SK-N-SH (cell line): ENCODE data around the gene ADRB2. TPM values are rescaled to one million over a fixed set of nuclear protein-coding genes. Genes with fewer than 3 reads are reported as not detected.

Source experiments
- CTCF ChIA-PET: fragments of 300-600, 350-600 bp; formaldehyde crosslinking; extraction: SDS; loops from one replicate; lab custom pipeline; 2021; lab: Yijun Ruan, JAX
- POLR2A ChIA-PET: fragments of 350-600 bp; sonication (Branson Sonifier 250); formaldehyde crosslinking; extraction: SDS; loops from one replicate; lab custom pipeline; 2020; ENCODE audit warnings: antibody characterized with exemption, inconsistent platforms; lab: Yijun Ruan, JAX
- DNase-seq: peaks from one replicate; pipeline ENCODE4 v3.0.0; 2012
- H2AFZ ChIP-seq: fragments of 200-600 bp; sonication (generic); 2 replicates; pipeline ENCODE4 v1.8.1; 2016; ENCODE audit warnings: antibody characterized with exemption, mild to moderate bottlenecking, low read depth
- H3F3A ChIP-seq: fragments of 200-600 bp; sonication (generic); replicated peaks from 2 replicates; pipeline ENCODE3; 2016; ENCODE audit warnings: antibody characterized with exemption, mild to moderate bottlenecking; ENCODE audit not compliant: insufficient read depth
- H3K27ac ChIP-seq, 2 experiments: fragments of 200-500 bp in 1 of 2; fragments of 200-600 bp in 1 of 2; sonication (Bioruptor generic) in 1 of 2; sonication (generic), shearing (Covaris generic) in 1 of 2; 2 replicates each; pipeline versions ENCODE4 v1.5.1 to v1.6.1; 2014 to 2016; ENCODE audit warnings: low read depth in 2 of 2, inconsistent platforms in 1 of 2, low read length in 1 of 2, mild to moderate bottlenecking in 1 of 2, mixed read lengths in 1 of 2
- H3K27me3 ChIP-seq: fragments of 200-600 bp; sonication (generic), shearing (Covaris generic); 2 replicates; pipeline ENCODE4 v1.6.1; 2016; ENCODE audit warnings: mixed run types; ENCODE audit not compliant: insufficient read depth
- H3K36me3 ChIP-seq, 2 experiments: fragments of 200-500 bp in 1 of 2; fragments of 200-600 bp in 1 of 2; sonication (Bioruptor generic) in 1 of 2; sonication (generic) in 1 of 2; replicated peaks in 1 of 2; 2 replicates each; pipeline versions ENCODE3 to v1.5.1; 2014 to 2016; ENCODE audit warnings: low read length in 1 of 2, mild to moderate bottlenecking in 1 of 2; ENCODE audit not compliant: insufficient read depth in 2 of 2, control insufficient read depth in 1 of 2
- H3K4me1 ChIP-seq, 2 experiments: fragments of 200-500 bp in 1 of 2; fragments of 200-600 bp in 1 of 2; sonication (Bioruptor generic) in 1 of 2; sonication (generic), shearing (Covaris generic) in 1 of 2; 2 replicates each; pipeline versions ENCODE4 v1.5.1 to v1.6.1; 2014 to 2016; ENCODE audit warnings: low read depth in 1 of 2, low read length in 1 of 2, mixed run types in 1 of 2; ENCODE audit not compliant: insufficient read depth in 2 of 2, control insufficient read depth in 1 of 2
- H3K4me2 ChIP-seq: fragments of 200-600 bp; sonication (generic), shearing (Covaris generic); 2 replicates; pipeline ENCODE4 v1.6.1; 2017; ENCODE audit warnings: mixed run types
- H3K4me3 ChIP-seq, 2 experiments: fragments of 200-500 bp in 1 of 2; fragments of 200-600 bp in 1 of 2; sonication (Bioruptor generic) in 1 of 2; sonication (generic), shearing (Covaris generic) in 1 of 2; 2 replicates each; pipeline versions ENCODE4 v1.5.1 to v1.8.1; 2014 to 2016; ENCODE audit warnings: low read depth in 2 of 2, inconsistent platforms in 1 of 2, low read length in 1 of 2, mild to moderate bottlenecking in 1 of 2, mixed read lengths in 1 of 2, moderate library complexity in 1 of 2
- H3K79me2 ChIP-seq: fragments of 200-600 bp; sonication (generic); 2 replicates; pipeline ENCODE4 v1.8.1; 2017; ENCODE audit warnings: mild to moderate bottlenecking; ENCODE audit not compliant: insufficient read depth
- H3K9ac ChIP-seq: fragments of 200-600 bp; sonication (generic); 2 replicates; pipeline ENCODE4 v1.6.1; 2017; ENCODE audit warnings: mixed run types
- H3K9me2 ChIP-seq: fragments of 200-600 bp; sonication (generic); 2 replicates; pipeline ENCODE4 v1.6.1; 2017; ENCODE audit warnings: mixed run types
- H3K9me3 ChIP-seq: fragments of 200-600 bp; sonication (generic); 2 replicates; pipeline ENCODE4 v1.6.1; 2017; ENCODE audit warnings: mixed run types, mild to moderate bottlenecking, moderate library complexity
- H4K20me1 ChIP-seq: fragments of 200-600 bp; sonication (generic); 2 replicates; pipeline ENCODE4 v1.6.1; 2017; ENCODE audit warnings: mild to moderate bottlenecking, mixed run types; ENCODE audit not compliant: insufficient read depth
- CHD2 ChIP-seq: fragments of 150-350 bp; IDR thresholded peaks from 2 replicates; pipeline ENCODE4 v1.6.1; 2018; ENCODE audit warnings: low read length; ENCODE audit not compliant: partially characterized antibody
- CTCF ChIP-seq: fragments of 200-600 bp; sonication (generic); IDR thresholded peaks from 2 replicates; pipeline ENCODE4 v1.6.1; 2017; ENCODE audit warnings: antibody characterized with exemption, mild to moderate bottlenecking, moderate library complexity
- EP300 ChIP-seq, 2 experiments: IDR thresholded peaks; 2 replicates each; pipeline versions ENCODE4 v1.4.0 to v1.6.1; 2012; ENCODE audit warnings: borderline replicate concordance in 1 of 2, low read depth in 1 of 2, low read length in 1 of 2
- FOSL2 ChIP-seq: IDR thresholded peaks from 2 replicates; pipeline ENCODE4 v1.4.0; 2012; ENCODE audit warnings: low read depth, mild to moderate bottlenecking, moderate library complexity, borderline replicate concordance
- FOXJ3 ChIP-seq: sonication (generic); formaldehyde crosslinking; IDR thresholded peaks from 2 replicates; pipeline ENCODE4 v1.5.1; 2020; ENCODE audit warnings: mild to moderate bottlenecking, missing genetic modification reagents
- FOXM1 ChIP-seq: IDR thresholded peaks from 2 replicates; pipeline ENCODE4 v1.4.0; 2012; ENCODE audit warnings: low read depth, mild to moderate bottlenecking
- IRF3 ChIP-seq: fragments of 150-350 bp; IDR thresholded peaks from 2 replicates; pipeline ENCODE4 v1.6.1; 2016; ENCODE audit warnings: mild to moderate bottlenecking, low read depth, low read length
- JUND ChIP-seq: IDR thresholded peaks from 2 replicates; pipeline ENCODE4 v1.4.0; 2012
- MAX ChIP-seq: IDR thresholded peaks from 2 replicates; pipeline ENCODE4 v1.4.0; 2012; ENCODE audit warnings: low read depth
- MEF2A ChIP-seq: IDR thresholded peaks from 2 replicates; pipeline ENCODE4 v1.4.0; 2012; ENCODE audit warnings: low read depth, borderline replicate concordance
- NFIC ChIP-seq: IDR thresholded peaks from 2 replicates; pipeline ENCODE4 v1.4.0; 2012; ENCODE audit warnings: borderline replicate concordance
- PBX3 ChIP-seq: IDR thresholded peaks from 2 replicates; pipeline ENCODE4; 2012
- POLR2AphosphoS5 ChIP-seq: IDR thresholded peaks from 2 replicates; pipeline ENCODE4 v1.6.1; 2012; ENCODE audit warnings: low read depth, low read length
- SIN3A ChIP-seq: IDR thresholded peaks from 2 replicates; pipeline ENCODE4 v1.6.1; 2012; ENCODE audit warnings: low read depth, mild to moderate bottlenecking, low read length, moderate library complexity, borderline replicate concordance
- SMC3 ChIP-seq: IDR thresholded peaks from 2 replicates; pipeline ENCODE4 v1.6.1; 2012; ENCODE audit warnings: low read depth, low read length, improper control_type of control experiment
- TAF1 ChIP-seq: IDR thresholded peaks from 2 replicates; pipeline ENCODE4 v1.6.1; 2012; ENCODE audit warnings: low read depth, mild to moderate bottlenecking, low read length, moderate library complexity, borderline replicate concordance
- TEAD4 ChIP-seq: IDR thresholded peaks from 2 replicates; pipeline ENCODE4 v1.4.0; 2012; ENCODE audit warnings: mild to moderate bottlenecking, borderline replicate concordance; ENCODE audit not compliant: insufficient read depth
- USF2 ChIP-seq: fragments of 150-350 bp; IDR thresholded peaks from 2 replicates; pipeline ENCODE4 v1.6.1; 2017; ENCODE audit warnings: antibody characterized with exemption, low read length, low read depth, borderline replicate concordance
- YY1 ChIP-seq: IDR thresholded peaks from 2 replicates; pipeline ENCODE4 v1.4.0; 2012; ENCODE audit warnings: low read depth, mild to moderate bottlenecking
- WGBS: methylation state at CpG from one replicate; pipeline ENCODE4 v1.1.6; 2017; ENCODE audit warnings: low lambda C conversion rate; 5-methylcytosine and 5-hydroxymethylcytosine counted together
- polyA plus RNA-seq, 3 experiments: library from polyadenylated mRNA; depleted of rRNA; stranded (reverse); fragments of >200 nt; gene quantifications; 2 replicates each; pipeline ENCODE4 v1.2.3, GENCODE V29; 2012

The ADRB2 gene
- polyA plus RNA-seq, 1 of the 3 experiments (the other 2 are of a cell fraction): 1.0 TPM

GRCh38 chr5:148791334-148791667 is 35.1 kb upstream of the ADRB2 start:
- Histone ChIP-seq H3K79me2 (no peaks in the 10 kb centered on the region), H3K4me1 (peaks cover 0 to 14% of the 10 kb centered on the region in 2 experiments; a peak in 3 of 4 replicates), H3K36me3 (no peaks in the 10 kb centered on the region), H3K9me2 (no peaks in the 10 kb centered on the region; the same call in 1 of the 2 replicates), H3K9ac (no peak overlapping the region), H4K20me1 (no peaks in the 10 kb centered on the region), H3K27ac (peak overlapping the region in 1 of 2 experiments; percentile 14; a peak in 1 of 4 replicates), H3K4me3 (no peak overlapping the region), H3F3A (peaks cover 7% of the 10 kb centered on the region), H3K4me2 (no peak overlapping the region; the same call in 1 of the 2 replicates), H2AFZ (no peak overlapping the region), H3K9me3 (no peaks in the 10 kb centered on the region), H3K27me3 (no peaks in the 10 kb centered on the region)
- TF ChIP-seq TEAD4: no peak
- no peak for TF ChIP-seq TAF1
- peak; percentile 33; the same call in 1 of the 2 replicates for TF ChIP-seq FOSL2
- no peak for DNase-seq
- ChIA-PET POLR2A (no interaction called here), CTCF (no interaction called here)

GRCh38 chr5:148791696-148792095 is 34.7 kb upstream of the ADRB2 start:
- no peak for DNase-seq
- Histone ChIP-seq H3K4me3 (no peak overlapping the region), H3K4me1 (peaks cover 0 to 10% of the 10 kb centered on the region in 2 experiments; a peak in 3 of 4 replicates), H3K9me3 (no peaks in the 10 kb centered on the region), H3K9me2 (no peaks in the 10 kb centered on the region), H3K4me2 (no peak overlapping the region), H3K79me2 (no peaks in the 10 kb centered on the region), H4K20me1 (no peaks in the 10 kb centered on the region), H3F3A (peaks cover 3% of the 10 kb centered on the region), H3K27me3 (no peaks in the 10 kb centered on the region), H3K27ac (peak overlapping the region in 1 of 2 experiments; percentile 14; a peak in 1 of 4 replicates), H2AFZ (no peak overlapping the region), H3K36me3 (no peaks in the 10 kb centered on the region), H3K9ac (no peak overlapping the region)
- ChIA-PET CTCF (no interaction called here), POLR2A (no interaction called here)
- WGBS: 83% methylated on average over 2 of the region's 2 CpGs
- TF ChIP-seq POLR2AphosphoS5 (no peak), TEAD4 (no peak), SMC3 (no peak), IRF3 (no peak), PBX3 (no peak), YY1 (no peak), FOXJ3 (no peak), FOXM1 (no peak), EP300 (IDR thresholded peaks at IDR 0.05; ENCODE audit: borderline replicate concordance in 1 of 2, low read depth in 1 of 2, low read length in 1 of 2) (no peak), TAF1 (no peak), MAX (no peak), FOSL2 (no peak), NFIC (no peak), JUND (no peak), USF2 (no peak), MEF2A (no peak), SIN3A (no peak), CHD2 (no peak), CTCF (no peak)
